Fibroblast of lung (primary cell): ENCODE measurements around the gene ZNF33B. TPM values are rescaled to one million over a fixed set of nuclear protein-coding genes. Genes with fewer than 3 reads are reported as not detected.

Source experiments
- DNase-seq, 2 donors: peaks; one replicate each; pipeline versions ENCODE4 v3.0.0 to v3.0.0-alpha.2; 2010; ENCODE audit warnings: low read depth in 2 of 2
- H2AFZ ChIP-seq: 2 replicates; pipeline ENCODE4 v1.5.1; 2012; ENCODE audit warnings: low read length, control low read depth, inconsistent platforms
- H3K27ac ChIP-seq: 2 replicates; pipeline ENCODE4 v1.5.1; 2011; ENCODE audit warnings: low read length, control low read depth; ENCODE audit not compliant: insufficient read depth
- H3K27me3 ChIP-seq: 2 replicates; pipeline ENCODE4 v1.5.1; 2011; ENCODE audit warnings: mild to moderate bottlenecking, low read length; ENCODE audit not compliant: control insufficient read depth, insufficient read depth
- H3K36me3 ChIP-seq: 2 replicates; pipeline ENCODE4 v1.5.1; 2011; ENCODE audit warnings: low read length; ENCODE audit not compliant: control insufficient read depth, insufficient read depth
- H3K4me1 ChIP-seq: 2 replicates; pipeline ENCODE4 v1.5.1; 2011; ENCODE audit warnings: low read length; ENCODE audit not compliant: control insufficient read depth, insufficient read depth; ENCODE audit errors: extremely low read depth
- H3K4me2 ChIP-seq: 2 replicates; pipeline ENCODE4 v1.5.1; 2011; ENCODE audit warnings: low read length, control low read depth; ENCODE audit not compliant: insufficient read depth; ENCODE audit errors: extremely low read depth
- H3K4me3 ChIP-seq, 4 experiments: fragments of 200-600 bp in 1 of 4; sonication (generic) in 1 of 4; replicated peaks in 1 of 4; 2 replicates each; pipeline ENCODE4 v1.5.1; 2011 to 2016; ENCODE audit warnings: low read length in 4 of 4, low read depth in 3 of 4, mild to moderate bottlenecking in 3 of 4, control low read depth in 2 of 4, inconsistent platforms in 1 of 4, mixed read lengths in 1 of 4; ENCODE audit not compliant: insufficient read depth in 1 of 4; ENCODE audit errors: control extremely low read depth in 1 of 4
- H3K79me2 ChIP-seq: 2 replicates; pipeline ENCODE4 v1.5.1; 2012; ENCODE audit warnings: mild to moderate bottlenecking, low read length, inconsistent platforms; ENCODE audit not compliant: control insufficient read depth, insufficient read depth
- H3K9ac ChIP-seq: 2 replicates; pipeline ENCODE4 v1.5.1; 2011; ENCODE audit warnings: mild to moderate bottlenecking, low read length, control low read depth; ENCODE audit not compliant: insufficient read depth
- H3K9me3 ChIP-seq: 2 replicates; pipeline ENCODE4 v1.5.1; 2012; ENCODE audit warnings: low read depth, low read length; ENCODE audit not compliant: control insufficient read depth, insufficient read depth
- H4K20me1 ChIP-seq: 2 replicates; pipeline ENCODE4 v1.5.1; 2011; ENCODE audit warnings: low read length; ENCODE audit not compliant: control insufficient read depth, insufficient read depth; ENCODE audit errors: extremely low read depth
- EZH2 ChIP-seq: IDR thresholded peaks from 2 replicates; pipeline ENCODE4 v1.5.1; 2012; ENCODE audit warnings: low read length, control low read depth, mild to moderate bottlenecking; ENCODE audit errors: missing control alignments
- polyA plus RNA-seq, 2 donors: library from polyadenylated mRNA; depleted of rRNA in 1 of 2; stranded (reverse) in 1 of 2; unstranded in 1 of 2; fragments of >200 nt; gene quantifications; 2 replicates each; pipeline ENCODE4 v1.2.1, GENCODE V29; 2011 to 2012; ENCODE audit warnings: missing spikeins in 1 of 2
- total RNA-seq: library from RNA; depleted of rRNA; stranded (reverse); fragments of >200 nt; gene quantifications from 2 replicates; pipeline ENCODE4 v1.2.1, GENCODE V29; 2014
- TF ChIP-seq, protein P1 (sequence below), 2 donors: IDR thresholded peaks in 1 of 2; conservative IDR thresholded peaks in 1 of 2; 1 replicate in 1 of 2; 2 replicates in 1 of 2; pipeline ENCODE4 v1.5.1; 2011 to 2012; ENCODE audit warnings: low read length in 2 of 2, control low read depth in 1 of 2, inconsistent platforms in 1 of 2, low read depth in 1 of 2, mild to moderate bottlenecking in 1 of 2

ZNF33B gene
- total and polyA plus RNA-seq, 2 donors (not counting 1 experiment from before 2014, with no cell fraction given), result 7.5 to 7.8 TPM

DNA sequence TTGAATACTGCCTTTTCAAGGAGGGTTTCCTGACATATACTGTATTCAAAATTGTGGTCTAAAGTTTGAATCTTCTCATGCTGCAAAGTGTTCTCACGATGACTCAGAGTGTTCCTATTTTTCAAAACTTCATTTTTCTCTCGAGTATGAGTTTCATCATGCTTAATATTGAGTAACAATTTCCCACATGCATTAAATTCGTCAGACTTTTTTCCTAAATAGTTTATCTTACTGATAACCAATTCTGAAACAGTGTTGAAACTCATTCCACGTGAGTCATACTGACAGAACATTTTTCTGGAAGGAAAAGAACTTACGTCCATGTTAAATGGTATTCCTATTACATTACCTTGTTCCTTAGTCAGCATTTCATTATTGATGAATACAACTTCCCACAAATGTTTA lies 44.1 kb downstream of the ZNF33B start:
- TF ChIP-seq EZH2, result no peak
- TF ChIP-seq, protein P1, sequence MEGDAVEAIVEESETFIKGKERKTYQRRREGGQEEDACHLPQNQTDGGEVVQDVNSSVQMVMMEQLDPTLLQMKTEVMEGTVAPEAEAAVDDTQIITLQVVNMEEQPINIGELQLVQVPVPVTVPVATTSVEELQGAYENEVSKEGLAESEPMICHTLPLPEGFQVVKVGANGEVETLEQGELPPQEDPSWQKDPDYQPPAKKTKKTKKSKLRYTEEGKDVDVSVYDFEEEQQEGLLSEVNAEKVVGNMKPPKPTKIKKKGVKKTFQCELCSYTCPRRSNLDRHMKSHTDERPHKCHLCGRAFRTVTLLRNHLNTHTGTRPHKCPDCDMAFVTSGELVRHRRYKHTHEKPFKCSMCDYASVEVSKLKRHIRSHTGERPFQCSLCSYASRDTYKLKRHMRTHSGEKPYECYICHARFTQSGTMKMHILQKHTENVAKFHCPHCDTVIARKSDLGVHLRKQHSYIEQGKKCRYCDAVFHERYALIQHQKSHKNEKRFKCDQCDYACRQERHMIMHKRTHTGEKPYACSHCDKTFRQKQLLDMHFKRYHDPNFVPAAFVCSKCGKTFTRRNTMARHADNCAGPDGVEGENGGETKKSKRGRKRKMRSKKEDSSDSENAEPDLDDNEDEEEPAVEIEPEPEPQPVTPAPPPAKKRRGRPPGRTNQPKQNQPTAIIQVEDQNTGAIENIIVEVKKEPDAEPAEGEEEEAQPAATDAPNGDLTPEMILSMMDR (conservative IDR thresholded peaks at IDR 0.05 in 1 of 2, IDR thresholded peaks at IDR 0.05 in 1 of 2; ENCODE audit: low read depth in 1 of 2, low read length in 2 of 2), result no peak
- Histone ChIP-seq H3K9ac (no peak overlapping the region), H3K36me3 (no peaks in the 10 kb centered on the region), H2AFZ (no peak overlapping the region), H4K20me1 (no peaks in the 10 kb centered on the region), H3K27me3 (no peaks in the 10 kb centered on the region), H3K4me2 (no peak overlapping the region), H3K4me1 (no peaks in the 10 kb centered on the region), H3K27ac (no peak overlapping the region), H3K79me2 (no peaks in the 10 kb centered on the region), H3K9me3 (peaks cover 2% of the 10 kb centered on the region), H3K4me3 (no peak overlapping the region)
- DNase-seq, result peak; percentile 36 to 89

DNA sequence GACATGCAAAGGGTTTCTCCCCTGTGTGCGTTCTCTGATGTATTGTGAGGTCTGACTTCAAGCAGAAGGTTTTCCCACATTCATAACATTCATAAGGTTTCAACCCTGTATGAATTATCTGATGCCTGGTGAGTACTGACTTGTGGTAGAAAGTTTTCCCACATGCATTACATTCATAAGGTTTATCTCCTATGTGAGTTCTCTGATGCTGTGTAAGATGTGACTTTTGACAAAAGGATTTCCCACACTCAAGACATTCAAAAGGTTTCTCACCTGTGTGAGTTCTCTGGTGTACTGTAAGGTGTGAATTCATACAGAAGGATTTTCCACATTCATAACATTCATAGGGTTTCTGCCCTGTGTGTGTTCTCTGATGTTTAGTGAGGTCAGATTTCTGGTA lies 45.1 kb downstream of the ZNF33B start:
- no peaks in the 10 kb centered on the region for H4K20me1 ChIP-seq
- no peaks in the 10 kb centered on the region for H3K27me3 ChIP-seq

DNA sequence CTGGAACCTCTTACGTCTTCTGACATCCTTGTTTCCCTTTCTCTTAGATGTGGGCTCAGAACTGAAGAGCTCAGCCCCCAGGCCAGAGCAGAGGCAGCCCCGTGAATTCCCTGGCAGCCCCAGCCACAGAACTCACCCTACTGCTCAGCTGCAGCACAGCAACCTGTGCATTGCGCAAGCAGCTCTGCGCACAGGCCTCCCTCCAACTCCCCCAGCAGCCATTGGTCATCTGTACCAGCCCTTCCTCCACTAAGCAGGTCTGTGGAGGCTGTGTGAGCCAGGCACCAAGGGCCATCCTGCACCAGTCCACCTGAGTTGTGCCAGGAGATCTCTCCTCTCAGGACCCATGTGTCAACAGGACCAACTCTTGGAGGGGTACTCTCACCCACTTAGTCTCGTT lies 54.5 kb downstream of the ZNF33B start:
- Histone ChIP-seq H4K20me1 (no peaks in the 10 kb centered on the region), H3K27ac (no peak overlapping the region), H3K27me3 (no peaks in the 10 kb centered on the region), H2AFZ (no peak overlapping the region), H3K36me3 (no peaks in the 10 kb centered on the region), H3K4me3 (no peak overlapping the region), H3K4me1 (no peaks in the 10 kb centered on the region), H3K9me3 (no peaks in the 10 kb centered on the region), H3K4me2 (no peak overlapping the region), H3K9ac (no peak overlapping the region), H3K79me2 (no peaks in the 10 kb centered on the region)
- no peak for DNase-seq
- TF ChIP-seq, protein P1 (conservative IDR thresholded peaks at IDR 0.05 in 1 of 2, IDR thresholded peaks at IDR 0.05 in 1 of 2; ENCODE audit: low read depth in 1 of 2, low read length in 2 of 2), result no peak
- TF ChIP-seq EZH2, result no peak

More for the DNA sequence above, 45.1 kb downstream of the ZNF33B start:
- DNase-seq, result peak in 1 of 2 donors; percentile 8
- TF ChIP-seq EZH2, result no peak
- TF ChIP-seq, protein P1 (conservative IDR thresholded peaks at IDR 0.05 in 1 of 2, IDR thresholded peaks at IDR 0.05 in 1 of 2; ENCODE audit: low read depth in 1 of 2, low read length in 2 of 2), result no peak
- Histone ChIP-seq H2AFZ (no peak overlapping the region), H3K4me1 (no peaks in the 10 kb centered on the region), H3K27ac (no peak overlapping the region), H3K9ac (no peak overlapping the region), H3K79me2 (no peaks in the 10 kb centered on the region), H3K4me3 (no peak overlapping the region), H3K9me3 (peaks cover 2% of the 10 kb centered on the region), H3K4me2 (no peak overlapping the region), H3K36me3 (no peaks in the 10 kb centered on the region)
